Naive thymus-derived CD4-positive, alpha-beta T cell (primary cell): ENCODE measurements around the gene CDC123. TPM values are rescaled to one million over a fixed set of nuclear protein-coding genes. Genes with fewer than 3 reads are reported as not detected.
"Not testable (repeated sequence)": the region's sequence is repeated elsewhere in the genome, so short reads cannot be mapped to it uniquely, and the experiment has no call there.

Source experiments
- ATAC-seq: fragments of 150-1000 bp; cut with Tn5 transposase; 2 replicates; pipeline ENCODE4 v1.10.0; 2021; ENCODE audit warnings: mild to moderate bottlenecking, moderate library complexity
- CTCF ChIA-PET: fragments of 350-600 bp; sonication (Branson Sonifier 250); formaldehyde crosslinking; loops from one replicate; lab custom pipeline; 2021; ENCODE audit warnings: antibody characterized with exemption; lab: Charles Lee
- POLR2A ChIA-PET: fragments of 350-600 bp; sonication (Branson Sonifier 250); formaldehyde crosslinking; loops from one replicate; lab custom pipeline; 2021; ENCODE audit warnings: antibody characterized with exemption, inconsistent platforms; lab: Charles Lee
- DNase-seq, 9 donors: peaks; one replicate each; pipeline versions ENCODE4 v3.0.0 to v3.0.0-alpha.2; 2020 to 2022; ENCODE audit warnings: mixed read lengths in 1 of 9
- H3K27ac ChIP-seq: one replicate; pipeline ENCODE4 v1.7.0; 2013; ENCODE audit warnings: mild to moderate bottlenecking, low read depth, low read length, moderate library complexity
- H3K27me3 ChIP-seq, 2 donors: one replicate each; pipeline ENCODE4 v1.7.0; 2013; ENCODE audit warnings: low read length in 2 of 2, mild to moderate bottlenecking in 2 of 2, moderate library complexity in 2 of 2; ENCODE audit not compliant: control insufficient read depth in 2 of 2, insufficient read depth in 2 of 2
- H3K36me3 ChIP-seq, 3 experiments: 1 replicate in 2 of 3; 2 replicates in 1 of 3; pipeline ENCODE4 v1.7.0; 2013; ENCODE audit warnings: low read length in 3 of 3, mild to moderate bottlenecking in 3 of 3, moderate library complexity in 1 of 3; ENCODE audit not compliant: insufficient read depth in 3 of 3, control insufficient read depth in 2 of 3
- H3K4me1 ChIP-seq, 2 donors: one replicate each; pipeline ENCODE4 v1.7.0; 2013; ENCODE audit warnings: low read length in 2 of 2, mild to moderate bottlenecking in 2 of 2, moderate library complexity in 1 of 2; ENCODE audit not compliant: control insufficient read depth in 2 of 2, insufficient read depth in 2 of 2
- H3K4me3 ChIP-seq: 2 replicates; pipeline ENCODE4 v1.7.0; 2013; ENCODE audit warnings: mild to moderate bottlenecking, low read length
- H3K9me3 ChIP-seq, 3 experiments: 1 replicate in 2 of 3; 2 replicates in 1 of 3; pipeline ENCODE4 v1.7.0; 2013; ENCODE audit warnings: low read length in 3 of 3; ENCODE audit not compliant: control insufficient read depth in 2 of 3
- H3K27ac Mint-ChIP-seq, 9 donors: one replicate each; pipeline ENCODE4 v1.8.0; 2020 to 2022; ENCODE audit warnings: mixed read lengths in 9 of 9, mild to moderate bottlenecking in 8 of 9, moderate library complexity in 5 of 9, inconsistent platforms in 2 of 9
- H3K27me3 Mint-ChIP-seq, 5 donors: one replicate each; pipeline ENCODE4 v1.8.0; 2021 to 2022; ENCODE audit warnings: mixed read lengths in 5 of 5, mild to moderate bottlenecking in 1 of 5
- H3K36me3 Mint-ChIP-seq, 5 donors: one replicate each; pipeline ENCODE4 v1.8.0; 2020 to 2022; ENCODE audit warnings: mixed read lengths in 5 of 5, mild to moderate bottlenecking in 3 of 5, inconsistent platforms in 1 of 5
- H3K4me1 Mint-ChIP-seq, 7 donors: one replicate each; pipeline ENCODE4 v1.8.0; 2020 to 2022; ENCODE audit warnings: mixed read lengths in 7 of 7, mild to moderate bottlenecking in 3 of 7, inconsistent platforms in 1 of 7
- H3K4me3 Mint-ChIP-seq, 10 donors: one replicate each; pipeline ENCODE4 v1.8.0; 2020 to 2022; ENCODE audit warnings: mild to moderate bottlenecking in 10 of 10, mixed read lengths in 10 of 10, moderate library complexity in 6 of 10, inconsistent platforms in 2 of 10
- H3K9me3 Mint-ChIP-seq, 11 donors: one replicate each; pipeline ENCODE4 v1.8.0; 2020 to 2022; ENCODE audit warnings: mixed read lengths in 11 of 11, mild to moderate bottlenecking in 4 of 11, inconsistent platforms in 1 of 11, moderate library complexity in 1 of 11
- intact Hi-C, 2 donors: fragments of 100-400 bp; cut with micrococcal nuclease; formaldehyde crosslinking; loops; one replicate each; pipeline ENCODE4 v1.15.1; 2023
- polyA plus RNA-seq, 2 donors: library from polyadenylated mRNA; unstranded; fragments of 300-500 nt; fragmentation: Illumina TruSeq; gene quantifications; one replicate each; pipeline ENCODE4 v1.2.3, GENCODE V29; 2021
- total RNA-seq, 6 experiments: library from RNA in 5 of 6; stranded (reverse) in 5 of 6; gene quantifications; 1 replicate in 5 of 6; 2 replicates in 1 of 6; pipeline ENCODE4 v1.2.3 and lab custom pipeline; 2021 to 2026

The CDC123 gene
- total and polyA plus RNA-seq, 7 experiments from 2014 or later = 27.0 to 97.8 (median 37.0) TPM

DNA sequence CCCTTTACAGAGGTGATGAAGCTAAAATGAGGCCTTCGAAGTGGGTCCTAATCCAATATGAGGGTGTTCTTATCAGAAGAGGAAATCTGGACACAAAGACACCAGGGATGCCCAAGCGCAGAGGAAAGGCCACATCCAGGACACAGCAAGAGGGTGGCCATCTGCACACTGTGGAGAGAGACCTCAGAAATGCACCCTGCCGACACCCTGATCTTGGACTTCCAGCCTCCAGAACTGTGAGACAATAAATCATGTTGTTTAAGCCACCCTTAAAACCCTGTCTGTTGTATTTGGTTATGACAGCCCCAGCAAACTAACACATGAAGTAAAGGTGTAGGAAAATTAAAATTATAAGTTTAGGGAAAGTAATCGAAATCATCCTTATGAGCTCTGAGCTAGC is 64.0 kb downstream of the CDC123 start:
- H3K36me3 ChIP-seq = no peaks in the 10 kb centered on the region
- CTCF ChIA-PET = interaction anchor here (0.7 to 6.4 kb wide), 2 partner anchors 88 to 395 kb away, joined by 3 to 73 read pairs; no protein-coding TSS in a partner anchor
- Mint-ChIP-seq H3K36me3 (peaks cover 0 to 18% (median 0%) of the 10 kb centered on the region in 5 donors), H3K4me3 (no peak overlapping the region), H3K4me1 (peaks cover 0 to 17% (median 5%) of the 10 kb centered on the region in 7 donors), H3K9me3 (no peaks in the 10 kb centered on the region), H3K27me3 (no peaks in the 10 kb centered on the region), H3K27ac (no peak overlapping the region)
- intact Hi-C loops = loop anchor here in 1 of 2 donors (5.0 to 10.0 kb wide), 3 partner anchors 87 to 835 kb away; partner anchors contain the start of gene CAMK1D
- no peaks in the 10 kb centered on the region for H3K27me3 ChIP-seq
- no peaks in the 10 kb centered on the region for H3K9me3 ChIP-seq
- ATAC-seq (no peak), DNase-seq (no peak)
- H3K4me3 ChIP-seq = no peak overlapping the region
- POLR2A ChIA-PET = no interaction called here
- no peaks in the 10 kb centered on the region for H3K4me1 ChIP-seq
- H3K27ac ChIP-seq = no peak overlapping the region

DNA sequence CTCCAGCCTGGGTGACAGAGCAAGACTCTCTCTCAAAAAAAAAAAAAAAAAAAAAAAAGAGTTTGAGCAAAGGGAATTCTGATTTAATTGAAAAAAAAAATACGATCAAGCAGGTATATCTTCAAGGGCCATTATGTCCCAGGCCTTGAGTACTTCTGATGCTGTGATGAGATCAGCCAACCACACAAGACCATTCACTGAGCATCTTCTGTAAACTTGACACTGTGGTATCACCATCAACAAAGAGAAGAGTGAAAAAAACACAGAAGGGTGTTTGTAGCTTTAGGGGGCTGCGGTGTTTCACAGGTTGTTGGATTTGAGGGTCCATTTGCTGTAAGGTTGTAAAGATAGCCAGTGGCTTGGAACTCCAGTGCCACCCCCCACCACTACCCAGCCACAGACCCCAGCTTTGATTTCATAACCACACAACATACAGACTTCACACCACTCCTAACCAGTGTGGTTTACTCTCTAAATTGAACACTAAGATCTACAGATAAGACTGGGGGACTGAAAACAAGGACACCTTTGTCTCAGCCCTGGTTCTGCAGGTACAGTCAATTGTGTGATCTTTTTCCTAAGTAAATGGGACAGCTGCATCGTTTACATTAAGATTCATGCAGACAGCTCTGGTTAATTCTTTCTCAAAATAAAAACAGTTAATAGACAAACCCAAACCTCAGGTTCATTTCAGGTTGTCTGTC is 66.4 kb downstream of the CDC123 start:
- ATAC-seq = no peak
- ChIA-PET CTCF (interaction anchor here (0.6 to 6.4 kb wide), 11 partner anchors 48 to 461 kb away, joined by 3 to 73 read pairs (median 3); no protein-coding TSS in a partner anchor), POLR2A (interaction anchor here (0.6 kb wide), 1 partner anchor 564 kb away, joined by 3 read pairs; no protein-coding TSS in a partner anchor)
- Histone ChIP-seq H3K27me3 (no peaks in the 10 kb centered on the region), H3K27ac (no peak overlapping the region), H3K36me3 (no peaks in the 10 kb centered on the region), H3K4me1 (no peaks in the 10 kb centered on the region), H3K9me3 (no peaks in the 10 kb centered on the region), H3K4me3 (no peak overlapping the region)
- Mint-ChIP-seq H3K27me3 (no peaks in the 10 kb centered on the region), H3K9me3 (no peaks in the 10 kb centered on the region), H3K4me3 (no peak overlapping the region), H3K27ac (peak overlapping the region in 1 of 9 donors; percentile 49), H3K36me3 (peaks cover 0 to 15% (median 0%) of the 10 kb centered on the region in 5 donors), H3K4me1 (peaks cover 0 to 24% (median 5%) of the 10 kb centered on the region in 7 donors)
- intact Hi-C loops = loop anchor here in 1 of 2 donors (5.0 to 10.0 kb wide), 3 partner anchors 85 to 832 kb away; partner anchors contain the start of gene CAMK1D
- no peak for DNase-seq

DNA sequence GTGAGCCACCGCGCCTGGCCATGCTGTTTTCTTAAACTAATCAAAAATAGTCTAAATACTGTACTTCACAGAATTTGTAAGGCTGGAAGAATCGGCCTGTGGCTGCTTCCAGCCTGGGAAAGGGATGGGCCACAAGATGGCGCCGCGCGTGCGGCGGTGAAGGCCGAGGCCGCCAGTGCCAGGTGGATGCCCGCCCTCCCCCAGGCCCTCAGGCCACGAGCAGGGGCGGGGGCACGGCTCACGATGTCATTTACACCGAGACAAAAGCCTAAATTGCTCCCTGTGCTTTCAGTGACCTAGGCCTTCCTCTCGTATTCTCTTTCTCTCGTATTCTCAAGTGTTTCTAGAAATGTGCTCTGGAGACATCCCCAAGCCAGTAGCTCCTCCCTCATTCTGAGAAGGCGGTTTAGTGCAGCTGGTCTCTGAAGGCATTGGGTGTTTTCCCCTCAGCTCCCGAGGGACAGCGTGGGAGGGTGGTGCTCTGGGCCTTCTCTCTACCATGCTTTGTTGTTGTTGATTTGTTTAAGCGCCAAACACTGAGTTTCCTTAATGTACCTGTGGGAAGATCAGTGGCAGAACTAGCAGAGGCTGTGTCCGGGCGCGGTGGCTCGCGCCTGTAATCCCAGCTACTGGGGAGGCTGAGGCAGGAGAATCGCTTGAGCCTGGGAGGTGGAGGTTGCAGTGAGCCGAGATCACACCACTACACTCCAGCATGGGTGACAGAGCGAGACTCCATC is 68.4 kb downstream of the CDC123 start:
- Mint-ChIP-seq H3K9me3 (no peaks in the 10 kb centered on the region), H3K27me3 (no peaks in the 10 kb centered on the region), H3K4me3 (peak overlapping the region; percentile 58 to 81 (median 72)), H3K27ac (peak overlapping the region in 7 of 9 donors; percentile 10 to 87 (median 51)), H3K36me3 (peaks cover 0 to 9% (median 0%) of the 10 kb centered on the region in 5 donors), H3K4me1 (peaks cover 0 to 26% (median 5%) of the 10 kb centered on the region in 7 donors)
- ATAC-seq (peak; percentile 73), DNase-seq (peak; percentile 45 to 75 (median 67))
- POLR2A ChIA-PET = interaction anchor here (0.7 to 1.0 kb wide), 2 partner anchors 392 to 445 kb away, joined by 3 read pairs; no protein-coding TSS in a partner anchor
- Histone ChIP-seq H3K4me1 (no peaks in the 10 kb centered on the region), H3K9me3 (no peaks in the 10 kb centered on the region), H3K27me3 (no peaks in the 10 kb centered on the region), H3K4me3 (peak overlapping the region; percentile 45), H3K27ac (no peak overlapping the region), H3K36me3 (no peaks in the 10 kb centered on the region)
- intact Hi-C loops = loop anchor here (1.0 to 10.0 kb wide), 11 partner anchors 83 to 834 kb away; partner anchors contain the start of gene CAMK1D (in 2 of the 2)
- CTCF ChIA-PET = interaction anchor here (0.6 to 6.4 kb wide), 18 partner anchors 15 to 451 kb away, joined by 3 to 73 read pairs (median 4); partner anchors contain the start of gene CAMK1D

DNA sequence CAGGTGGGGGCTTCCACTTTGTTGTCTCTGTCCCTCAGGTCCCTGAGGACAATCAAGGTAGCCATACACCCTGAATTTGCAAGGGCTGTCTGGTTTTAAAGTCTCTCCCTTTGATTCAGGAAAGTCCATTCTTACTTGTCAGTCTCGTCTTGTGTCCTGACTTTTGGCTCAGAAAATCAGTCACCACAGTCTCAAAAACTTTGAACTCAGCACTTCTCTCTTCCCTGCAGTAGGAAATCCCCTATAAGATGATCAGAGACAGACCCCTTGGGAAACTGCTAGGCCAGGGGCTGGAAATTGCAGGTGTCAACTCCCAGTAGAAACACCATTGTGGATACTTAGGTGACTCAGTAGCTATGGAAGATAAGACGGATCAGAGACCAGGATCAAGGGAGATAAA is 73.1 kb downstream of the CDC123 start:
- no peaks in the 10 kb centered on the region for H3K27me3 Mint-ChIP-seq
- DNase-seq (no peak), ATAC-seq (no peak)
- Histone ChIP-seq H3K27me3 (no peaks in the 10 kb centered on the region), H3K36me3 (no peaks in the 10 kb centered on the region), H3K4me3 (no peak overlapping the region), H3K4me1 (no peaks in the 10 kb centered on the region), H3K27ac (no peak overlapping the region), H3K9me3 (no peaks in the 10 kb centered on the region)
- no peak overlapping the region for H3K4me3 Mint-ChIP-seq
- H3K9me3 Mint-ChIP-seq = no peaks in the 10 kb centered on the region
- intact Hi-C loops = loop anchor here in 1 of 2 donors (10.0 kb wide), 1 partner anchor 826 kb away; no protein-coding TSS in a partner anchor
- CTCF ChIA-PET = interaction anchor here (0.6 kb wide), 1 partner anchor 41 kb away, joined by 3 read pairs; no protein-coding TSS in a partner anchor
- no peaks in the 10 kb centered on the region for H3K36me3 Mint-ChIP-seq
- peaks cover 0 to 14% (median 4%) of the 10 kb centered on the region in 7 donors for H3K4me1 Mint-ChIP-seq
- no peak overlapping the region for H3K27ac Mint-ChIP-seq
- POLR2A ChIA-PET = no interaction called here

DNA sequence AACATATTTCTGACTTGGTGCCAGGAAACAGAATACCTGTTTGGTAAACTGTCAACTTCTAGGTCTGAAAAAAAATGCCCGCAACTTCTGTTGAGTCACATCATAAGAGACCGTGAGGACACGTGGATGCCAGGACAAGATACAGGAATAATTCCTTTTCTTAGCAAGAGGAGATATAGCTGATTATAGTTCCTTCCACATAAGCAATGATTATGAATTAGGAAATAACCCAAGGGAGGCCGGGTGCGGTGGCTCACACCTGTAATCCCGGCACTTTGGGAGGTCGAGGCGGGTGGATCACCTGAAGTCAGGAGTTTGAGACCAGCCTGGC is 75.2 kb downstream of the CDC123 start:
- Histone ChIP-seq H3K27ac (no peak overlapping the region), H3K4me3 (no peak overlapping the region), H3K4me1 (no peaks in the 10 kb centered on the region), H3K36me3 (no peaks in the 10 kb centered on the region), H3K9me3 (no peaks in the 10 kb centered on the region), H3K27me3 (no peaks in the 10 kb centered on the region)
- ChIA-PET POLR2A (no interaction called here), CTCF (no interaction called here)
- H3K27me3 Mint-ChIP-seq = no peaks in the 10 kb centered on the region
- ATAC-seq (no peak), DNase-seq (no peak)
- peaks cover 0 to 4% (median 0%) of the 10 kb centered on the region in 7 donors for H3K4me1 Mint-ChIP-seq
- no peak overlapping the region for H3K4me3 Mint-ChIP-seq
- intact Hi-C loops = no loop called here
- no peaks in the 10 kb centered on the region for H3K9me3 Mint-ChIP-seq
- H3K36me3 Mint-ChIP-seq = no peaks in the 10 kb centered on the region
- H3K27ac Mint-ChIP-seq = no peak overlapping the region

DNA sequence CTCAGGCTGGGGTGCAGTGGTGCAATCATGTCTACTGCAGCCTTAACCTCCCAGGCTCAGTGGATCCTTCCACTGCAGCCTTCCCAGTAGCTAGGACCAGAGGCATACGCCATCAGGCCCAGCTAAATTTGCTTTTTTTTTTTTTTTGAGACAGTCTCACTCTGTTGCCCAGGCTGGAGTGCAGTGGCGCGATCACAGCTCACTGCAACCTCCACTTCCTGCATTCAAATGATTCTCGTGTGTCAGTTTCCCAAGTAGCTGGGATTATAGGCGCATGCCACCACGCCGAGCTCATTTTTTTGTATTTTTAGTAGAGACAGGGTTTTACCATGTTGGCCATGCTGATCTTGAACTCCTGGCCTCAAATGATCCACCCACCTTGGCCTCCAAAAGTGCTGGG is 81.9 kb downstream of the CDC123 start:
- H3K27ac ChIP-seq, H3K4me1 Mint-ChIP-seq, DNase-seq, H3K36me3 ChIP-seq, ATAC-seq, H3K4me3 Mint-ChIP-seq, H3K4me3 ChIP-seq, intact Hi-C loops, H3K4me1 ChIP-seq, H3K36me3 Mint-ChIP-seq, H3K27me3 ChIP-seq, H3K27me3 Mint-ChIP-seq, POLR2A ChIA-PET, H3K27ac Mint-ChIP-seq, H3K9me3 Mint-ChIP-seq, H3K9me3 ChIP-seq: not testable (repeated sequence)
- CTCF ChIA-PET = interaction anchor here (0.6 kb wide), 1 partner anchor 908 kb away, joined by 3 read pairs; no protein-coding TSS in a partner anchor
